RPMI8226 (cell line): ENCODE results near the gene RASSF9.

Experiments used
- DNase-seq: peaks from one replicate; pipeline ENCODE4 v3.0.0-alpha.2; 2015

RASSF9 gene

DNA sequence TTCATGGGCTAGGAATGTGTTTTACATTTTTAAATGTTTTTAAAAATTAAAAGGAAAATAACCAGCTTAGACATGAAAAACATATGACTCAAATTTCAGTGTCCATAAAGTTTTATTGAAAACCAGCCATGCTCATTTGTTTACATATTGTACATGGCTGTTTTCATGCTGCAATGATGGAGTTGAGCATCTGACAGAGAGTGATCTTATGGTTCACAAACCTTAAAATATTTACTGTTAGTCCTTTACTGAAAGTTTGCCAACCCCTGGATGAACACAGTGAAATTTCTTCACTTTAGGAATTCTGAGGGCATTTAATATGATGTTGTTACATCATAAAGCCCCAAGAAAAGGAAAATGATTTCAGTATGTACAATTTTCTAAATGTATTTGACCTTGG is 16.1 kb downstream of the RASSF9 start:
- no peak for DNase-seq

DNA sequence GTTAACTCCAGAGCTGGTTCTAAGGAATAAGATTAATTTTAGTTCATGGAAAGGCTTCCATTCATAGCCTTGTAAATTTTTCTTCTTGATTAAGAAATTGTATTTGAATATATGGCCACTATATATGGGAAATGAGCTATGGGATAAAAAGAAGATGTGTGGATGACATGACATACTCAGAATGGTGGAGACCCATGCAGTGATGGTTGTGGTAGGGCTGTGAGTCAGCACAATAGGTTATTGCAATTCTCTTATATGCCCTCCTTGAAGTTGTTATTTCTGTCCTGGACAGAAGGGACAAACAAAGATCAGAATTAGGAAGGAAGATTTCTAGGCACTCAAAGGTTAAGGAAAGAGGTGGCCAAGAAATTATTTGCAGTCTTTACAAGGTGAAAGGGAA is 21.5 kb downstream of the RASSF9 start:
- DNase-seq, result no peak

DNA sequence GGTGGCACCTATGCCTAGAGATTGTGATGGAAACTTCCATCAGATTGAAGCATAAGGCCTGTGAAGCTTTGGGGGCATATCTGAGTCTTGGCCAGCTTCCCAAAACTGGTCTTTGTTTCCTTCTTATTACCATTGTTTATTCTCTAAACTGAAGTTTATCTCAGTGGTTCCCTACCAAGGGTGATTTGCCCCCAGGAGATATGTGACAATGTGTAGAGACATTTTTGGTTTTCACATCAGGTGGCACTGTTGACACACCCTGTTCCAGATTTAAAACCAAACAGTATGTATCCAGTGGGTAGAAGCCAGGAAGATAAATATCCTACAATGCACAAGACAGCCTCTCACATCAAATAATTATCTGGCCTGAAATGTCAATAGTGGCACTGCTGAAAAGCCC is 22.1 kb downstream of the RASSF9 start:
- DNase-seq, result no peak

DNA sequence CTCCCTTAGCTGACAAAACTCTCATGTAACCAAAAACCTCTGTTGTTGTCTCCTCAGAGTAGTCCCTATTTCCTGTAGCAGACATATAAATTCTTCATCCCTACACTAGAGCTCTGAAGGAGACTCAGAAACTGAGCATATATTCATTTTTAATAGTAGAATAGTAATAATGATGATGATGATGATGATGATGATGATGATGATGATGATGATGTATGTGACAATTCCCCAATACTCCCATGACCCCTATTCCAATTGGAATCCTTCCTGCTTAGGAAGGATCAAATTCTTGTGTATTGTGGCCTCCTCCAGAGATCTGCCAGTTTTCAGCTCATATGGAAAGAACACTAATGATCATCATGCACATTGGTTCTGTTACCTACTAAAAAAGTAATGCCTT is 26.7 kb downstream of the RASSF9 start:
- DNase-seq, result no peak

DNA sequence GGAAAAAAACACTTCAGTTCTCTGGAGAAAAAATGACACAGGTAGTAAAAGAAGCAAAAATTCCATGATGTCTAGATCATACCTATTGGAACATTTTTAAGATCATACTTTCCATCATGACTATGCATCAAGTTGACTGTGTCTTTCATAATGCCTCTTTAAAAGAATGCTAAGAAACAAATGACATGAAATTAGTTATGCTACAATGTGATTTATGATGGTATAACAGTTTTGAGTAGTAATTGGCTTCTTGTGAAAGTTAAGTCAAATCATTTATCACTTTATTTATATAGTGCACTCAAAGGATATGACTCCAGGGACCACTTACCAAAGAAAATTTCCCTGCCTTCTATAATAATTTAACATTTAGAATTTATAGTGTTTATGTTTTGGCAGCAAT is 28.5 kb downstream of the RASSF9 start:
- DNase-seq, result no peak

DNA sequence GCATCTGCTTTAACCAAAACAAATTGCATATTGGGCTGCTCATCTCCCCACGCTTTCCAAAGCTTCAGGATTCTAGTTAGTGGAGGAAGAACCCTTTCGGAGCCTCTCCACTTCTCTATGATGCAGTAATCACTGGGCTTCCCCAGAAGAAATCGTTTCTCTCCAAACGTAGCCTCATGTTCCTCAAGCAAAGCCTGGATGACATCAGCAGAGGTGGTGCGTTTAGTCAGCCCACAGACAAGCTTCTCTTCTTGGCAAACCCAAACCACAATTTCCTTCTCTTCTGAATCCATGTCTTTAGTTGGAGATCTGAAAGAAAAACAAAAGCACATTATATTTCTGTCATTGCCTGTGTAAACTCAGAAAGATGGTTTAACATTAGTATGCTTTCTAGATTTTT is 30.6 kb downstream of the RASSF9 start:
- no peak for DNase-seq

DNA sequence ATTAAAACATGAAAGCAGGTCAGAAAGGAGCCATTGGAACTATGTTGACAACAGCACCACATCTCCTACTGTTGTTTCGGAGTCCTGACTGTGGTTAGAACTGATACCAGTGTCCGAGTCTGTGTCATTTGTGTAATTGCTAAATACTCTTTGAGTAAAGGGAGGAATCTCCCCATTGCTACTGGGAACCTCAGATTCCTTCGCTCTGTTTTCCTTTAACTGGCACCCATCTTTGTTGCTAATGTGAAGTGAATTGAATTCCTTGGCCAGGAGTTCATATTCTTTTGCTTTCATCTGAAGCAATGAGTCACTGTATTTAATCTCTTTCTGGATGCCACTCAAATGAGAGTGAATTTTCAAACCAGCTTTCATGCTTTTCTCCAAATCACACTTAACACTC is 31.5 kb downstream of the RASSF9 start:
- DNase-seq, result no peak

DNA sequence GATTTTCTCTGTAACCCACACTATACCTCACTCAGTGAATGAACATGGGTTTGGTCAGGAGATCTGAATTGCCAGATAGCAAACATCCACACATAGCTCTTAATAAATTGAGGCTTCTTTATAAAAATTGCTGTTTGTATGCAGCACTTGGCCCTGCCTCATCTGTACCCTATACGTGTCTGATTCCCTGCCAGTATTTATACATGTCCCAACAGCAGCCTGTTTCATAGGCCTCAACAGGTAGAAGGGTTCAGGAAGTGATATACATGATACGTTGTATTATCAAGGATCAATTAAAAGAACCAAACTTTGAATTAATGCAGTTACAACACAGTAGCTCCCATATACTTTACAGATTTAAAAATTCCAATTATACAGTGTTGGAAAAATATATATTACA is 32.3 kb downstream of the RASSF9 start:
- no peak for DNase-seq

DNA sequence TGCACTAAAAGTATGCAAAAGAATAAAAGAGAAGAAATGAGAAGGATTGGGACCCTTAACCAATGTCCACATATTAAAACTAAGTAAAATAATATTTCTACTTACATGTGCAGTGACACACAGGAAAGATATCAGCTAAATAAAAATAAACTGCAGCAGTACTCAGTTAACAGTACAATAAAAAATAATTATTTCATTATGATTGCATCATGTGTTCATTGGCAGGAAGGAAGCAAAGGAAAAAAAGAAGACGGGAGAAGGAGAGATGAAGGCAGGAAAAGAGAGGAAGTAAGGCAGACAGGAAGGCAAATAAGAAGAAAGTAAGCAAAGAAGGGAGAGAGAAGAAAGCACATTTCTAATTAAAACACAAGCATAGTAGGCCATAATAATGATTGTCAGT is 33.0 kb downstream of the RASSF9 start:
- DNase-seq, result no peak

DNA sequence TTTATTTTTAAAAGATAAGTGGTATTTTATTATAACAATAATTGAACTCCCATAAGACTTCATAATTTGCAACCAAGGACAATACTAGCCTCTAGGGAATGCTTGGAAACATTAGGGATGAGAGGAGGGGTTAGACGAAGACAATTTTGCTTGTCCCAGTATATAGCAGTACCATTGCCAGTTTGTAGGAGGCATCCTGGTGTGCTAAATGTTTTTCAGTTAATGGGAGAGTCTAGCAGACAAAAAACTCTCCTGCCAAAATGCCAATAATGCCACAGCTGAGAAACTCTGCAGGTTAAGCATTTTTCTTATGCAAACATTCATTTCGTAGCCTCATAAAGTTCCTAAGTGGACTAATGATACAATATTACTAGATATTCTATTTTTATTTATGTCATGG is 38.1 kb downstream of the RASSF9 start:
- no peak for DNase-seq

DNA sequence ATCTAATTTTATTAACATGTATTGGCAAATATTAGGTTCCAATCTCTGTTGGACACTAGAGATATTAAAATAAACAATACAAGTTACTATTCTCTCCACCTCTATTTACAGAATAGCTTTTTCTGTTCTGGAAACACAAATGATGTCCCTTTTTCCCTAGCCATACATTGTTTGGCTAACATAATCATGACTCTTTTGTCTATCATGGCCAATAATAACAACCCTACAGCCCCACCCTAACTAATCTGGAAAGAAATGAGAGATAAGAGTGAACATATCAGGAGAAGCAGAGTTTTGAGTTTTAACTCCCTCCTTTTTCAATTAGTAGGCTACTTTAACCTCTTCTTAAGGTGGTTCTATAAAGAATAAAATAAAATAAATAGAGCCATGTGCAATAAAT is 40.2 kb downstream of the RASSF9 start:
- no peak for DNase-seq

DNA sequence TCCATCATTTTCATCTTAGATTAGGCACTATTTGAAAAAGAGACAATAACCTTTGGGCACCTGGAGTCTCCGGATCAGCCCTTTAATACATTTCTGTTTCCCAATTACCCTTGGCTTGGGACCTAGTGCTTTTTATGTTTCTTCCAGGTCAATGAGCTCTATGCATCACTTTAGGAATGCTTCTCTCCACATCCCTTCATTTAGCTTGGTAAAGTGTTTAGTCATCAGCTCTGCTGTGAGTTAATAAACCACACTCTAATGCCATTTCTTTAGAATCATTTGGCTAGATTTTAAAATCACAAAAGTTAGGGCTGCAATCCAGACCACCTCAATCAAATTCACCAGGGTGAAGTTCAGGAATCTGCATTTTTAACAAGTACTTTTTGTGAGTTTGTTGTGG is 41.7 kb downstream of the RASSF9 start:
- no peak for DNase-seq

DNA sequence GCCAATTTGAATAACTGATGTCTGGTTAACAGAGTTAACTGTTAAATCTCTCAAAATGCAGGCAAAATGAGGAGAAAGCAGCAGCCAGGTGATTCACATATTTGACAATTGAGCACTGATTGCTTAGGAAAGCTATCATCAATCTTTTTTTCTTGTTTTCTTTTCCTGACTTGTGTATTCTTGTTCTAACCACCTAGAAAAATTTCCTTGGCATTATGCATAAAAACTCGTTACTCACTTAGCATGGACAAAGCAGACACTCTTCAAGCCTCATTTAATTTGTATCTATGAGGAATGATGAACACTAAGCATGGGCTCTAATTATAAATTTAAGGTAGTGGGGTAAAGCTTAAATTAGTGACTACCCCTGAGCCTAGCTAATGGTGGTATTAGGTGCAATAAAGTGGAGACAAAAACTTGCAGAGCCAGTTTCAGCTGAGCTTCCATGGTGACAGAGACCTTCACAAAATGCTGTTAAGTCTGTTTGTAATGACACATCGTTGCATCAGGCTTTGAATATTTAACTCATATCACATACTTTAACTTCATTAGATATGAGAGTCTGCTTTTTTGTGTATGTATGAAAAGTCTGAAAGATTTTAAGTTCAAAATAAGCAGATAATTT is 52.0 kb downstream of the RASSF9 start:
- no peak for DNase-seq

DNA sequence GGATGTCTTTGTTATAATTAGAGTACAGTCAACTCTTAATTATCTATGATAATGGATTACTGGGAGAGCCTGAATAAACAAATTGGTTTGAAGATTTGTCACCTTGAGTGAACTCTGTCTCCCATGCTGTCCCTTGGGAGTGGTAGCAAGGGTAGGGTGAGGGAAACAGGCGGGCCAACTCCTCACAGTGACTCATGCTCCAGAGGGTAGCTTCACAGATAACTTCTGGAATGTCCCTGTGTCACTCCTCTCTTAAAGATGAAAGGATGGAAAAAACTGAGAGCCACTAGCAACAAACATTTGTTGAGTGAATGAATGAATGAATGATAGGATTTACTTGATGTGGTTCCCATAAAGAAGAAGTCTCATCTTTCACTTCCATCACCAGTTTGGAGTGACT is 53.5 kb downstream of the RASSF9 start:
- no peak for DNase-seq

DNA sequence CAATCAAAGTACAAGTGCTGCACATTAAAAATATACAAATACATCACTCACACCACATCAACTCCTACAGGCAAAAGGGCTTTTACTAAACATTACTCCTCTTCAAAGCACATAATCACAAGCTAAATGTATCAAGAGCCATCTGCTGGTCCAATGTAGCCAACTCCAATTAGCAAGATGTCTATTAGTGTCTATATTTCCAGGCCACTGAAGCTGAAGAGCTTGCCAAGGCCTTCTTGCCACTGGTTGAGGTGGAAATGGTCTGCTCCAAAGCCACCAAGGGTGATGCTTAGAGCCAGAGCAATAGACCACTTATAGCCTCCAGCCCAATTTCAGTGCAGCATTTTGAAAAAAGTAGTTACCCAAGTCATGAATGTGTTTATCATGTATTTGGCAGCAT is 54.4 kb downstream of the RASSF9 start:
- DNase-seq, result no peak

DNA sequence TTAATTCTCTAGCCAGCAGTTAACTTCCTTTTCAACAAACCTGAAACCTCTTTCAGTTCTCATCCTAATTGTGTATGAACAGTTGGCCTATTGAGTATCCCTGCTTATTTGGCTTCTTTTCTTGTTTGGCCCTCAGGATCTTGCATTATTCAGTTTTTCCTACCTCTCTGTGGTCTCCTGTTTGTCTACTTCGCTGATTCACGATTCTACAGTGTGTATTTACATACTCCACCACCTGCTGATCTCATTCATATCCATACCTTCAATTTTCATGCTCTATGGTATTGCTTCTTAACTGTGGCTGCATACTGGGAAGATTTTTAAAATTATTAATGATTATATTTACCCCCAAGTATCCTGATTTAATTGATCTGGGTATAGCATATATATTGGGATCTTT is 56.4 kb downstream of the RASSF9 start:
- DNase-seq, result no peak

DNA sequence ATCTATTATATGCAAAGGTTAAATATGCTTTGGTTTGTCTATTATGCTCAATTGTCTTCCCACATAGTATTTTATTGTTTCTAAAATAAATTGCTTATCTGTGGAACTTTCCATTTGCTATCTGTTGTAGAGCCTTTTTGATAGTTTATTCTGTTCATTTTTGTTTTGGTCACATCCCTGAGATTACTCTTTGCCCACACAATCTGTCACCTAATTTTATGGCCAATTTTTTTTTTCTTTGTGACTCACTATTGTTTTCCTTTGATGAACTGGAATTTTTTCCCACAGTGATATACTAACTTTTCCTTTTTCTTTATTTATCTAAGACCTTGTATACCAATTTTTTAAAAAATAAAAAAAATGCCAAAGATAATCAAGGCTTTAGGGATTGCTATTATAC is 61.1 kb downstream of the RASSF9 start:
- DNase-seq, result no peak

DNA sequence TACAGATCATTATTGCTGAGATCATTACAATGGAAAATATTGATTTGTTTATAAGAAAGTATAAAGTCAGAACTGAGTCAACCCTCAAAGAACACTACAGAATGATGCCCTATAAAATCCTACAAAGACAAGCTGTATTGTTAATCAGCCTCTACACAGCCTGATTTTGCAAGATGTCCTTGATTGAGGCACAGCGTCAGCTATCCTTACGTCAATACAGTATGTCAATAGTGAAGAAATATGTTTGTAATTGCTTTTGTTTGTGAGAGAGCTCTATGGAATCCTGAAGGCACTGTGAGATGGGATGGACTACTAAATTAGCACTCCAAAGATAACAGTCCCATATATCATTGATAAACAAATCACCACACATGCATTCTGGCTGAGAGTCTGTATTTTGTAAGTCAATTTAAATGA is 70.7 kb downstream of the RASSF9 start:
- no peak for DNase-seq

DNA sequence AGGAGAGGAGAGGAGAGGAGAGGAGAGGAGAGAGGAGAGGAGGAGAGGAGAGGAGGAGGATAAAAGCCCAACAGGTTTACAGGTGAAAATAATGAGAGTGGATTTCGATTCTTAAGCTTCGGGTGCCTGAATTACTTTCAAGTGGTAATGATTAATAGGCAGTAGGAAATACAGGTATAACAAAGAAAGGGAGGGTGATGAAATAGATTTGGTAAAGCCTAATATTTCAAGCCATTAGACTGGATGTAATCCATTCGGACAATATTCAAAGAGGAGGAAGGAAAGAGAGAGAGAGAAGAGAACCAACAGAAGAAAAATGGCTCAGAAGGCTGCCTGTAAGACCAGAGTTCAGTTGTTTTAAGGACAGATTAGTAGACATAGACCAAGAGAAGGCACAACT is 76.6 kb downstream of the RASSF9 start:
- no peak for DNase-seq

DNA sequence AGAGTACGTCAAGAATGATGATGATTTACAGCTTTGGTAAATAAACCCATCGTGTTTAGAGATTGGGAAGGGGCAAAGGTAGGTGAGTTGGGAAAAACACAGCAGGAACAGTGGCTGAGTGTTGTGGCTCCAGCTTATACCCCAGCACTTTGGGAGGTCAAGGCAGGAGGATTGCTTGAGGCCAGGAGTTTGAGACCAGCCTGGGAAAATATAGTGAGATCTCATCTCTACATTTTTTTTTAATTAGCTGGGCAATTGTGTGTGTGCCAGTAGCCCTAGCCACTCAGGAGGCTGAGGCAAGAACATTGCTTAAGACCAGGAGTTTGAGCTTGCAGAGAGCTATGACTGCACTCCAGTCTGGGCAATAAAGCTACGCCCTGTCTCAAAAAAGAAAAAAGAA is 77.1 kb downstream of the RASSF9 start:
- no peak for DNase-seq

DNA sequence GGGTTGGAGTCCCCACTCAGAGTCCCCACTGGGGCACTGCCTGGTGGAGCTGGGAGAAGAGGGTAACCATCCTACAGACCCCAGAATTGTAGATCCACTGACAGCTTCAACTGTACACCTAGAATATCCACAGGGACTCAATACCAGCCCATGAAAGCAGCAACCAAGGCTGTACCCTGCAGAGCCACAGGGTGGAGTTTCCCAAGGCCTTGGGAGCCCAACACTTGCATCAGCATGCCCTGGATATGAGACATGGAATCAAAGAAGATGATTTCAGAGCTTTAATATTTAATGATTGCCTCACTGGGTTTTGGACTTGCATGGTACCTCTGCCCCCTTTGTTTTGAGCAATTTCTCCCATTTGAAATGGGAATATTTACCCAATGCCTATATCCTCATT is 80.4 kb downstream of the RASSF9 start:
- no peak for DNase-seq
